Measurements from ENCODE around the gene CUEDC1. TPM values are rescaled to one million over a fixed set of nuclear protein-coding genes. Genes with fewer than 3 reads are reported as not detected.

The CUEDC1 gene
- total RNA-seq, 4 donors from 2014 or later: 31.2 to 43.9 (median 34.3) TPM

- peaks cover 39 to 44% of the 10 kb centered on the region in 2 donors for H3K4me1 ChIP-seq
- in situ Hi-C loops (cut with MboI; ENCODE audit: low sequenced_read_pairs in 4 of 4): no loop called here
- no peaks in the 10 kb centered on the region for H3K9me3 ChIP-seq
- H3K27me3 ChIP-seq: no peaks in the 10 kb centered on the region
- intact Hi-C loops (cut with DNase I; ENCODE audit: low total_unique reads): no loop called here
- ATAC-seq (no peak), DNase-seq (no peak)
- H3K36me3 ChIP-seq: peaks cover 0 to 25% of the 10 kb centered on the region in 2 donors
- H3K27ac ChIP-seq: peak overlapping the region in 2 of 4 donors; percentile 11 to 83
- H3K4me3 ChIP-seq: no peak overlapping the region
- TF ChIP-seq, protein P1, sequence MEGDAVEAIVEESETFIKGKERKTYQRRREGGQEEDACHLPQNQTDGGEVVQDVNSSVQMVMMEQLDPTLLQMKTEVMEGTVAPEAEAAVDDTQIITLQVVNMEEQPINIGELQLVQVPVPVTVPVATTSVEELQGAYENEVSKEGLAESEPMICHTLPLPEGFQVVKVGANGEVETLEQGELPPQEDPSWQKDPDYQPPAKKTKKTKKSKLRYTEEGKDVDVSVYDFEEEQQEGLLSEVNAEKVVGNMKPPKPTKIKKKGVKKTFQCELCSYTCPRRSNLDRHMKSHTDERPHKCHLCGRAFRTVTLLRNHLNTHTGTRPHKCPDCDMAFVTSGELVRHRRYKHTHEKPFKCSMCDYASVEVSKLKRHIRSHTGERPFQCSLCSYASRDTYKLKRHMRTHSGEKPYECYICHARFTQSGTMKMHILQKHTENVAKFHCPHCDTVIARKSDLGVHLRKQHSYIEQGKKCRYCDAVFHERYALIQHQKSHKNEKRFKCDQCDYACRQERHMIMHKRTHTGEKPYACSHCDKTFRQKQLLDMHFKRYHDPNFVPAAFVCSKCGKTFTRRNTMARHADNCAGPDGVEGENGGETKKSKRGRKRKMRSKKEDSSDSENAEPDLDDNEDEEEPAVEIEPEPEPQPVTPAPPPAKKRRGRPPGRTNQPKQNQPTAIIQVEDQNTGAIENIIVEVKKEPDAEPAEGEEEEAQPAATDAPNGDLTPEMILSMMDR (IDR thresholded peaks at IDR 0.05 in 4 of 5, conservative IDR thresholded peaks at IDR 0.05 in 1 of 5): no peak
- TF ChIP-seq POLR2A (IDR thresholded peaks at IDR 0.05): no peak
Measured at GRCh38 chr17:57870283-57870635, 85.0 kb downstream of the CUEDC1 start.

- no peak for TF ChIP-seq POLR2A (IDR thresholded peaks at IDR 0.05)
- TF ChIP-seq, protein P1 (IDR thresholded peaks at IDR 0.05 in 4 of 5, conservative IDR thresholded peaks at IDR 0.05 in 1 of 5): no peak
- intact Hi-C loops (cut with DNase I; ENCODE audit: low total_unique reads) (no loop called here), in situ Hi-C loops (cut with MboI; ENCODE audit: low sequenced_read_pairs in 4 of 4) (no loop called here)
- Histone ChIP-seq H3K4me1 (peaks cover 34 to 39% of the 10 kb centered on the region in 2 donors), H3K27ac (peak overlapping the region in 3 of 4 donors; percentile 64 to 83 (median 82)), H3K27me3 (no peaks in the 10 kb centered on the region), H3K4me3 (no peak overlapping the region), H3K36me3 (peaks cover 0 to 28% of the 10 kb centered on the region in 2 donors), H3K9me3 (no peaks in the 10 kb centered on the region)
- no peak for ATAC-seq
- DNase-seq: no peak
Measured at GRCh38 chr17:57869617-57870282, 85.5 kb downstream of the CUEDC1 start.

DNA sequence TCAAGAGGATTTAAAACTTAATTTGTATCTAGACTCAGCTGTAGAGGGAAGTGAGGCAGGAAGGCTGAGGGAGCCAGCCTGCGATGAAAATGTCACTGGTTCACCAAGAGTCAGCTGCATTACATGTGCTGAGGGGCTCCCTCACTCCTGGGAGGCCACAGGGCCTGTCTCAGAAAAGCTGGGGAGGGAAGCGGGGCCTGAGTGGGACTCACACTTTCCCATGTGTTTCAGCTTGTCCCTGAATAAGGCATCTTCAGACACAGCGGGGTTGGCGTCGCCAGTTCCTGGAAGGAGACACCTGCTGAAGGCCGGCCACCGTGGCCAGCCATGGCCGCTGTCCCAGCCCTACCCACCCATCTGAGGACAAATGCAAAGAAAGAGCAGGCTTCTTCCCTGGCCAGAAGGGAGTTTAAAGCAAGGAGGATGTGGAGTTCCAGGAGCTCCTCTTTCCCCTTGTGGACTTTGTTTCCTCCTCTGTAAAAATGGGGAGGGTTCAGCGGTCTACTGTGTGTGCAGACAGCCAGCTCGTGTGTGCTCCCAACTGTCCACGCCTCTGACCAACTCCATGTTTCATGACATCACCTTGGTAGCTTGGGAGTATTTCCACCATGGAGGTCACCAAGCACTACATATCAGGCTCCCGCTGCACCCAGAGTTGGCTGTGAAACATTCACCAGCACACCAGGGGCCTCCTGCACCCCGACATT, 86.1 kb downstream of the CUEDC1 start:
- DNase-seq (no peak), ATAC-seq (no peak)
- Histone ChIP-seq H3K9me3 (no peaks in the 10 kb centered on the region), H3K4me3 (no peak overlapping the region), H3K36me3 (peaks cover 0 to 28% of the 10 kb centered on the region in 2 donors), H3K27ac (peak overlapping the region; percentile 64 to 83 (median 78)), H3K4me1 (peaks cover 27 to 33% of the 10 kb centered on the region in 2 donors), H3K27me3 (no peaks in the 10 kb centered on the region)
- in situ Hi-C loops (cut with MboI; ENCODE audit: low sequenced_read_pairs in 4 of 4): no loop called here
- no peak for TF ChIP-seq POLR2A (IDR thresholded peaks at IDR 0.05)
- TF ChIP-seq, protein P1 (IDR thresholded peaks at IDR 0.05 in 4 of 5, conservative IDR thresholded peaks at IDR 0.05 in 1 of 5): no peak
- intact Hi-C loops (cut with DNase I; ENCODE audit: low total_unique reads): no loop called here

DNA sequence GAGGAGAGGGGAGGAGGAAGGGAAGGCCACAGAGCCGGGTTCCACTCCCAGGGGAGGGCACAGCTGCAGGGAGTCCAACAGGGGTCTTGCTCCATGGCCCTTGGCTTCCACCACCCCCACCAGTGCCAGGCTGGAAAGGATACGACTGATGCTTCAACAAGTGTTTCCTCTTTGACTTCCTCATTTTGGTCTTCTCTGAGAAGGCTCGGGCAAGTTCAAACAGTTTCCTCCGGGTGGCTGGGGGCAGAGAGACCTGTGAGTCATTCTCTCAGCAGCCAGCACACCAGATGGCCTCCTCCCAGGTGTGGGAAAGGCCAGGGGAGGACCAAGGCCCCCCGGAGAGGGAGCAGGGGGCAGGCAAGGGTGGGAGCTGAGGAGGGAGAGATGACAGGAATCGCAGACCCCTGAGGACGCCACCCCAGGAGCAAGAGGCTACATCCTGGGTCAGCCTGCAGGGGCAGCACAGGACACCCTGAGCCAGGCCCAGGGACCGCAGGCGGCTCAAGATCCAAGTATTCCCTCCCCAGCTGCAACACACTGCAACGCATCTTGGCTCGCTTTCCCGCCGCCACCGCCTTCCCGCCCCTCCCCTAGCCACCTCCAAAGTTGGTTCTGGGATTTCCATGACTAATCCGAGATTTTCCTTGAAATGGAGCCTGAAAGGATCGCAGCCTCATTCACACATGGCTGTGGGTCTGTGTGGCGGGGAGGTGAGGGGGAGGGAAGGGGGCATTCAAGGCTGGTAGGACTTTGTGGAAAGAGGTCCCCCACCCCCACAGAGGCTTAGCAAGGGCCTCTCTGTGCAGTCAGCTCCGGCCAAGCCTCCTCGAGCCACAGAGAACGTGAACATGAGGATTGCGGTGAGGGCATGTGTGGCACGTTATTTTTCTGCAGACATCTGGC, 87.0 kb downstream of the CUEDC1 start:
- Histone ChIP-seq H3K27me3 (no peaks in the 10 kb centered on the region), H3K4me1 (peaks cover 24 to 26% of the 10 kb centered on the region in 2 donors), H3K9me3 (no peaks in the 10 kb centered on the region), H3K27ac (peak overlapping the region; percentile 64 to 83 (median 78)), H3K36me3 (peaks cover 0 to 28% of the 10 kb centered on the region in 2 donors), H3K4me3 (no peak overlapping the region)
- DNase-seq (peak; percentile 69 to 82), ATAC-seq (peak; percentile 87 to 88)
- in situ Hi-C loops (cut with MboI; ENCODE audit: low sequenced_read_pairs in 4 of 4) (no loop called here), intact Hi-C loops (cut with DNase I; ENCODE audit: low total_unique reads) (no loop called here)
- TF ChIP-seq POLR2A (IDR thresholded peaks at IDR 0.05): no peak
- TF ChIP-seq, protein P1 (IDR thresholded peaks at IDR 0.05 in 4 of 5, conservative IDR thresholded peaks at IDR 0.05 in 1 of 5): peak; percentile 41 to 65 (median 57)
